B cell (primary cell): ENCODE measurements around the gene LRRTM1.

Source experiments
- CTCF ChIP-seq: fragments of 200-600 bp; IDR thresholded peaks from one replicate; pipeline ENCODE4 v1.8.0; 2022; ENCODE audit warnings: antibody characterized with exemption, mild to moderate bottlenecking
- EZH2 ChIP-seq: IDR thresholded peaks from 2 replicates; pipeline ENCODE4 v1.6.1; 2012; ENCODE audit warnings: borderline replicate concordance, low read depth, mild to moderate bottlenecking, moderate library complexity, low read length; ENCODE audit not compliant: insufficient read depth, poor library complexity, severe bottlenecking

DNA sequence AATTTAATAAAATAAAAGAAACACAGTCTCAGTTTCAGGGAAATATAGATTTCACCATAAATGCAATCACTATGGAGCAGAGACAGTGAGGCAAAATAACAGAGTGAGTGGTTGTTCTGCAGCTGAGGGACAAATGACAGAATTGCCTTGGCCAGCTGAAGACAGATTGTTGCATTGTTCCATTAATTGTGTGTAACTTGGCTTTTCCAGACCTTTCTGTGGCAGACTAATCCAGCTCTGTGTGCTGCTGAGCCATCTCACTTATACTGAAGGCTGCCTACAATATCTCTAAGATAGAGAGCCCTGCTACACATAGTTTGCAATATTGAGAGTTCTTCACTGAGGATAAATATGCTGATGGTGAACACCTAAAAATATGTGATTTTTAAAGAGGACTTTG is 11.5 kb downstream of the LRRTM1 start:
- TF ChIP-seq CTCF (no peak), EZH2 (no peak)
